KMS-11 (cell line): ENCODE results near the gene EFL1.

Experiments used
- H2AFZ ChIP-seq: fragments of 200-600 bp; sonication (generic); 2 replicates; pipeline ENCODE4 v1.6.1; 2016; ENCODE audit warnings: antibody characterized with exemption, mixed run types, low read depth
- H3K27ac ChIP-seq: fragments of 200-600 bp; sonication (generic); 2 replicates; pipeline ENCODE4 v1.6.1; 2016; ENCODE audit warnings: mild to moderate bottlenecking, mixed run types
- H3K27me3 ChIP-seq: fragments of 200-600 bp; sonication (generic); 2 replicates; pipeline ENCODE4 v1.6.1; 2017; ENCODE audit warnings: mild to moderate bottlenecking, low read depth, mixed run types, moderate library complexity; ENCODE audit not compliant: insufficient read depth
- H3K36me3 ChIP-seq: fragments of 200-600 bp; sonication (generic); 2 replicates; pipeline ENCODE4 v1.6.1; 2017; ENCODE audit warnings: mild to moderate bottlenecking, mixed run types; ENCODE audit not compliant: insufficient read depth
- H3K4me1 ChIP-seq: fragments of 200-600 bp; sonication (generic); 2 replicates; pipeline ENCODE4 v1.6.1; 2016; ENCODE audit warnings: mild to moderate bottlenecking, low read depth, mixed run types; ENCODE audit not compliant: poor library complexity, severe bottlenecking
- H3K4me2 ChIP-seq: fragments of 200-600 bp; sonication (generic); 2 replicates; pipeline ENCODE4 v1.7.0; 2016; ENCODE audit warnings: mild to moderate bottlenecking, mixed run types
- H3K4me3 ChIP-seq: fragments of 200-600 bp; sonication (generic); IDR thresholded peaks from 2 replicates; pipeline ENCODE4 v1.6.1; 2017; ENCODE audit warnings: low read depth, low read length, mixed read lengths; ENCODE audit not compliant: insufficient read depth
- H3K79me2 ChIP-seq: fragments of 200-600 bp; sonication (generic); 2 replicates; pipeline ENCODE4 v1.6.1; 2016; ENCODE audit warnings: low read depth, mixed run types; ENCODE audit not compliant: insufficient read depth
- H3K9ac ChIP-seq: fragments of 200-600 bp; sonication (generic); 2 replicates; pipeline ENCODE4 v1.6.1; 2016; ENCODE audit warnings: mild to moderate bottlenecking, mixed run types
- H4K20me1 ChIP-seq: fragments of 200-600 bp; sonication (generic); 2 replicates; pipeline ENCODE4 v1.6.1; 2016; ENCODE audit warnings: mild to moderate bottlenecking, mixed run types; ENCODE audit not compliant: insufficient read depth
- CTCF ChIP-seq: fragments of 200-600 bp; sonication (generic); conservative IDR thresholded peaks from 2 replicates; pipeline ENCODE4 v1.6.1; 2017; ENCODE audit warnings: low read depth, mild to moderate bottlenecking, antibody characterized with exemption, low read length, moderate library complexity, mixed read lengths

EFL1 gene

GRCh38 chr15:82129149-82129692 is 133.3 kb downstream of the EFL1 start:
- Histone ChIP-seq H3K36me3 (no peaks in the 10 kb centered on the region), H3K27ac (no peak overlapping the region), H4K20me1 (no peaks in the 10 kb centered on the region), H2AFZ (no peak overlapping the region), H3K9ac (no peak overlapping the region), H3K79me2 (no peaks in the 10 kb centered on the region), H3K27me3 (no peaks in the 10 kb centered on the region), H3K4me2 (no peak overlapping the region), H3K4me1 (no peaks in the 10 kb centered on the region), H3K4me3 (no peak overlapping the region)
- no peak for TF ChIP-seq CTCF

GRCh38 chr15:82128401-82129148 is 134.0 kb downstream of the EFL1 start:
- Histone ChIP-seq H3K4me2 (no peak overlapping the region), H3K4me1 (no peaks in the 10 kb centered on the region), H3K36me3 (no peaks in the 10 kb centered on the region), H4K20me1 (no peaks in the 10 kb centered on the region), H2AFZ (no peak overlapping the region), H3K27me3 (no peaks in the 10 kb centered on the region), H3K4me3 (no peak overlapping the region), H3K27ac (no peak overlapping the region), H3K9ac (no peak overlapping the region), H3K79me2 (no peaks in the 10 kb centered on the region)
- TF ChIP-seq CTCF, result no peak

- Histone ChIP-seq H3K4me3 (no peak overlapping the region), H3K79me2 (no peaks in the 10 kb centered on the region), H3K9ac (no peak overlapping the region), H3K36me3 (no peaks in the 10 kb centered on the region), H3K27me3 (no peaks in the 10 kb centered on the region), H2AFZ (no peak overlapping the region), H3K4me2 (no peak overlapping the region), H3K4me1 (no peaks in the 10 kb centered on the region), H4K20me1 (no peaks in the 10 kb centered on the region), H3K27ac (no peak overlapping the region)
- no peak for TF ChIP-seq CTCF
These were observed 135.0 kb downstream of the EFL1 start for GRCh38 chr15:82127581-82127980.

GRCh38 chr15:82126346-82126745 is 136.2 kb downstream of the EFL1 start:
- Histone ChIP-seq H2AFZ (no peak overlapping the region), H3K27ac (no peak overlapping the region), H3K36me3 (no peaks in the 10 kb centered on the region), H3K27me3 (no peaks in the 10 kb centered on the region), H3K4me2 (no peak overlapping the region), H3K9ac (no peak overlapping the region), H3K79me2 (no peaks in the 10 kb centered on the region), H4K20me1 (no peaks in the 10 kb centered on the region), H3K4me3 (no peak overlapping the region), H3K4me1 (no peaks in the 10 kb centered on the region)
- no peak for TF ChIP-seq CTCF
